ENCODE data around the gene ALAD.
"Not testable (repeated sequence)": the region's sequence is repeated elsewhere in the genome, so short reads cannot be mapped to it uniquely, and the experiment has no call there.

The ALAD gene

GRCh38 chr9:113401027-113401792, at the start of gene ALAD:
TSS of gene ALAD (minus strand) at chr9:113401284. CDS start at chr9:113393559, 7,725 bp downstream.
- DNase-seq: peak; percentile 93

- no peak for DNase-seq
Measured at GRCh38 chr9:113449376-113449775, 48.3 kb upstream of the ALAD start.

DNA sequence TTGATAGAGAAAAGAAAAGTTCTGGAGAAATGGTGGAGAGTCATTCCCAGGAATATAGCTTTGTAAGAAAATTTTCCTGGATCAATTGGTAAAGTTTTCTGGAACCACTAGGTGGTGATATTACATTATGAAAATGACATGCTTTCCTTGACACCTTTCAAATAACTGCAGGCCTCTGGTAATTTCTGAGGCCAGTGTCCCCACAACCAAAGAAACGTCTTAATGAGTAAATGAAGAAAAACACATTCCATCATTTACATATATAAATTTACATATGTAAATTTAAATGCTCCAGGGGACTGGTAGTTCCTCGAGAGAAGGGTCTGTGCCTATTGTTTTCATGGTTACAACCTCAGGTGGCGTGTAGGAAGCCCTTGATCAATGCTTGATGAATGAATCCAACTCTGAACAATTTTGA, 45.2 kb upstream of the ALAD start:
- DNase-seq: peak; percentile 33

DNA sequence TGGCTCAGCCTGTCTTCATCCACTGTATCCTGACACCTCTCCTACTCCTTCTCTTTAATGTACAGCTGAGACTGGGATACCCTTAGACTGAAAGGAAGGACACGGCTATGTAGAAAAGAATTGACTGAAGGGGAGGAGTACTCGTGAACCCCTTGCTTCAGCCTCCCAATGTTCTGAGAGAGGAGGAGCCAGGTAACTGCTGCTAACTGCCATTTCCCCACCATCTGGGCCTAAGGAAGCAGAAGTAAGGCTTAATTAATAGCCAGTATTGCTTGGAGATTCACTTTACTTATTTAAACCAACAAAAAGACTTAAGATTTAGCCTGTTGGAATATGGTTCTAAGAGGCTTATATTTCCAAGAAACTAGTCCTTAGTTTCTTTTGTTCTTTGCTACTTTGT, 43.7 kb upstream of the ALAD start:
- no peak for DNase-seq

- not testable (repeated sequence) for DNase-seq
Measured at GRCh38 chr9:113437716-113438115, 36.6 kb upstream of the ALAD start.

- no peak for DNase-seq
Measured at GRCh38 chr9:113436728-113437515, 35.8 kb upstream of the ALAD start.

- no peak for DNase-seq
Measured at GRCh38 chr9:113431191-113431590, 30.1 kb upstream of the ALAD start.

DNA sequence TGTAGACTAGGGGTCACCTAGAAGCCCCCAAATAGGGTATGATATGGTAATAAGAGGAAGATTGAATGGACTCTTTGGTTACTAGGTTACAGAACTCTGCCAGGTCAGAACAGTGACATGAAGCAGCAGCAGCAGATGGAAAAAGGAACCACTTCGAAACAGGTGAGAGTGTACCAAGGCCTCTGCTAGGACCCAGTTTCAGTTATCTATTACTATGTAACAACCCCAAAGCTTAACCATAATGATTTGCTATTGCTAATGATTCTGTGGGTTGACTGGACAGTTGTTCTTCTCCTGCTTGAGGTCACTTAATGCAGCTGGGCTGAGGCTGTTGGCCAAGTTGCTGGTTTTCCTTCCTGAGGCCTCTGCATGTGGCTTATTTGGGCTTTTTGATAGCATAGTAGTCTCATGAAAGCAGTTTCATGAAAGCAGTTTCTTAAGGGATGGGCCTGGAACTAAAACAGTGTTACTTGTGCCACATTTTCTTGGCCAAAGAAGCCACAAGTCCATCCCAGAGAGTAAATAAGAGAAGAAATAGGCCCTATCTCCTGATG, 27.1 kb upstream of the ALAD start:
- DNase-seq: no peak

DNA sequence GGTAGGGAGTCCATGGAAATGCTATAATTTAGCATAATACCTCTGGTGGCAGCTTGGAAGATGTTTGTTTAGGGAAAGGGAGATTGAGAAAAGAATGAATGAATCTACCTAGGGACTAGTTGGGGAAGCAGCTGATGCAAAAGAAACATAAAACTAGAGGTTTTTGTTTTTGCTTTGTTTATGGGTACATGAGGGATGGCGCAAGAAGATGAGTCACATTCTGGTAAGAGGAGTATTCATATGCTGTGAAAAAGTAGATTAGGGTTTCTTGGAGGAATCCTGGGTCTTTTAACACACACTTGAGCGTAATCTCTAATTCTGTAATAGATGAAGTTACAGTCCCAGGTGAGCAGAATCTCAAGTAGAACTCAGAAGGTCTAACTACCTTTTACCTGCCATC, 26.5 kb upstream of the ALAD start:
- no peak for DNase-seq

- DNase-seq: no peak
Measured at GRCh38 chr9:113426701-113427100, 25.6 kb upstream of the ALAD start.

- DNase-seq: no peak
Measured at GRCh38 chr9:113425072-113425471, 24.0 kb upstream of the ALAD start.

DNA sequence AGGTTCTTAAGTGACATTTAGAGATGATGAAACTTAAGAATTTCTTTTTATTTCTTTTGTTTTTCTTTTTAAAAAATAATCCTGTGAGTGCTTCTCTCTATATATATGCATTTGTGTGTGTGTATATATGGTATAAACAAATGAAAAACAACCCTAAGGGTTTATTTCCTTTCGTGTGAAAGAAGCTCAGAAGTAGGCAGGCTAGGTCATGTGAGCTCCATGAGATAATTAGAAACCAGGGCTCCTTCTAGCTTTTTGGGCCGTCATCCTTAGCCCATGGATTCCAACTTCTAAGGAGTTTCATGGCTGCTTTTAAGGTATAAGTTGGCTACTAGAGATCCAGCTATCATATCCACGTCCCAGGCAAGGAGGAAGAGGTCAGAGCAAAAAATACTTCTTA, 20.6 kb upstream of the ALAD start:
- DNase-seq: no peak

DNA sequence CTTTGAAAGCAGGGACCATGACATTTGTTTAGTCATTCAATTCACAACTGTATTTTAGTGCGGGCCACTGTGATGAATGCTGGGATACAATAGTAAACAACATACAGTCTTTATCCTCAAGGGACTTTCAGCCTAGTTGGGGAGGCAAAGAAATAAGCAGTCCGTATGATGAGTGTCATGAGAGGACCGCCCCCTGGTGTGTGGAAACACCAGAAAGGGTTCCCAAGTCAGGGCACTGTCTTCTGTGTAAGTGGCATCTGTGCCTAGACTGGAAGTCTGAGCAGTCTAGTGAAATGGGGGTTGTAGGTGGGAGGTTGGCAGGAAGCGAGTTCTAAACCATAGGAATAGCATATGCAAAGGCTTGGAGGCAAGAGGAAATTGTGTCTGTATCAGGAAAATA, 16.3 kb upstream of the ALAD start:
- no peak for DNase-seq

DNA sequence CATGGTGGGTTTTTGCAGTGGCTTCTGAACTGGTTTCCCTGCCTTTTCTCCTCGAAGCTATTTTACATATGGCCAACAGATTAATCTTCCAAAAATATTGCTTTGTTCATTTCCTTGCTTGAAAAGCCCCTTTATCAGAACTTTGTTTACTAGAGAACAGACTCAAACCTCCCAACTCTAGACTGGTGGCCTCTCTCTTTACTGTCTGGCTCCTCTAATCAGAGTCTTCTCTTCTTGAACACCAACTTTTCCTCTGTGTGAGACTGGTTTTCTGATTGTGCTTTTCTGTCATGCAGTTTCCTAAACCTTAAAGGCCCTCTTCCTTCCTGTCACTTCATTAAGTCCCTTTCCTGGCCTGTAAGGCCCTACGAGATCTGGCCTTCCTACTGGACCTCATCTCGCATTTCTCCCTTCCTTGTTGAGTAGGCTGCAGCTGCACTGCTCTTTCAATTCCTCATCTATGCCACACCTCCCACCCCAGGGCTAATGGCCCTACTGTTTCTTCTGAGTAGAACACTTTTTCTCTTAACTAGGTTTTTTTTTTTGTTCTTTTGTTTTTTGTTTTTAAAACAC, 15.2 kb upstream of the ALAD start:
- DNase-seq: no peak

DNA sequence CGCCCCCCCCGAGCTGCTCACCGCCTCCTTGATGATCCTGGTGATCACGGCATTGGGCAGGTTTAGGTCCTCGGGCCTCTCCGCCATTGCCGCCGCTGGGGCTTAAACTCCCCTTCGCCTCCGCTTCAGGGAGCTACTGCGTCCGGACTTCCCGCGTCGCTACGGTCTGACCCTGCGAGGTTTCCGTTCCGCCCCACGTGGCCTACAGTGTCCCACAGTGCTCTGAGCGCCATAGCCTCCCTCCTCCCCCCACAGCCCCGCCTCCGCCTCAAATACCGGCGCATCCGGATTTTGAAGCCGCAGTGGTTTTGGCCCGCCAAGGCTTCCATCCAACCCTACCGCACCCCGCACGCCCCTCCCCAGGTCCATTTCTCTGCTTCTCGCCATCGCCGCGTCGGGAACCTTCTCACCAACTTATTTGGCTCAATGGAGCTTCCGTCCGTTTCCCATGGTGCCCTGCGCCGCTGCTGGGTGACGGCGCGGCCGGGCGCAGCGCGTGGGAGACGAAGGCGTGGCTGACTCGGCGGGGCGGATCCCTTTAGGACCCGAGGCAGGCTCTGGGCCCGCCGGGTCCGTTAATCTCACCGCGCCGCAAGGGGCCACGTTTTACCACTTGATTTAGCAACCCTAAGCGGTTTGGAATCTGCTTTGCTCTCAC, 9.3 kb upstream of the ALAD start, which contains the start of the genes C9orf43 and POLE3:
TSS of gene C9orf43 (plus strand) at position 541 of the 658 bp plus-strand sequence. CDS start 2,747 bp downstream, outside the sequence.
TSS of gene POLE3 (minus strand) at position 469 of the 658 bp plus-strand sequence. CDS start at position 87, 382 bp downstream.
- DNase-seq: peak; percentile 94

GRCh38 chr9:113409883-113410206, 8.8 kb upstream of the ALAD start:
- DNase-seq: no peak

GRCh38 chr9:113409481-113409880, 8.4 kb upstream of the ALAD start:
- DNase-seq: no peak

DNA sequence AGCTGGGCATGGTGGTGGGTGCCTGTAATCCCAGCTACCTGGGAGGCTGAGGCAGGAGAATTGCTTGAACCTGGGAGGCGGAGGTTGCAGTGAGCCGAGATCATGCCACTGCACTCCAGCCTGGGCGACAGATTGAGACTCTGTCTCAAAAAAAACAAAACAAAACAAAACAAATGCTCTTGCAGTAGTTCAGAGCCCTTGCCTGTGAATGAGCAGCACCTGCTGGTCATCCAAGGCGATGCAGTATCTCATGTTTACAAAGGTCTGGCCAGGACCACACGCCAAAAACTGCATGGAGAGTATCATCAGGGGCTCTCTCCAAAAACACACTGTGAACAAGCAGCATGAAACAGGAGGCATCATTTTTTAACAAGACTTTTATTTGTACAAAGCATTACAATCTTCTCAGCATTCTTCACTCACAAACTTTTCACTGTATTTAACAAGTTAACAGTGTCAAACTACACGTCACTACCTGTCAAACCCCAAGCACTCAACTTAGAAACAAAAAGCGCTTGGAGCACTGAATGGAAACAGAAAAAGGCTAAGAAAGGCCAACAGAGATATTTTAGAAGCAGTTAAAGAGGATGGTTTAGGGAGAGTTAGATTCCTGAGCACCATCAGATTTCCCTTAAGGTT, 5.9 kb upstream of the ALAD start:
- DNase-seq: peak; percentile 29

GRCh38 chr9:113406353-113406752, 5.3 kb upstream of the ALAD start:
- DNase-seq: not testable (repeated sequence)

DNA sequence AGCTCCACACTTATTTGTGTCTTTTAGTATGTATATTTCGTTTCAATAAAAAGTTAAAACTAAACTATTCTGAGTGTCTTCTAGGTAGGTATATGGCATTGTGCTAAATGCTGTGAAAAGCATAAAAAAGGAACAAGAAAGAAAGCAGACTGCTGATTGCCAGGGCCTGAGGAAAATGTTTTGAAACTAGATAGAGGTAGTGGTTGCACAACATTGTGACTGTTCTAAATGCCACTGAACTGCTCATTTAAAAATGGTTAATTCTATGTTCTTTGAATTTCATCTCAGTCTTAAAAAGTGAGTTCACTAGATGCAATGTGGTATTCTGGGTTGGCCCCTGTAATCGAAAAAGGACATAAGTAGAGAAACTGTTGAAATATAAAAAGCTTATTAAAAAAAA, 2.6 kb upstream of the ALAD start:
- no peak for DNase-seq

- DNase-seq: no peak
Measured at GRCh38 chr9:113399646-113400200, 1.4 kb downstream of the ALAD start.

- no peak for DNase-seq
Measured at GRCh38 chr9:113398796-113399195, 2.3 kb downstream of the ALAD start.

Data from NCI-H2227 treated with DMSO at 0.1 percent for 48 hours (cell line).